ENCODE data around the gene TPRN. TPM values are rescaled to one million over a fixed set of nuclear protein-coding genes. Genes with fewer than 3 reads are reported as not detected.

TPRN gene
- total and polyA plus RNA-seq, 9 of the 15 experiments (the other 6 are each of a cell fraction or from before 2014, with no cell fraction given) = 0.31 to 31.9 (median 4.4) TPM

DNA sequence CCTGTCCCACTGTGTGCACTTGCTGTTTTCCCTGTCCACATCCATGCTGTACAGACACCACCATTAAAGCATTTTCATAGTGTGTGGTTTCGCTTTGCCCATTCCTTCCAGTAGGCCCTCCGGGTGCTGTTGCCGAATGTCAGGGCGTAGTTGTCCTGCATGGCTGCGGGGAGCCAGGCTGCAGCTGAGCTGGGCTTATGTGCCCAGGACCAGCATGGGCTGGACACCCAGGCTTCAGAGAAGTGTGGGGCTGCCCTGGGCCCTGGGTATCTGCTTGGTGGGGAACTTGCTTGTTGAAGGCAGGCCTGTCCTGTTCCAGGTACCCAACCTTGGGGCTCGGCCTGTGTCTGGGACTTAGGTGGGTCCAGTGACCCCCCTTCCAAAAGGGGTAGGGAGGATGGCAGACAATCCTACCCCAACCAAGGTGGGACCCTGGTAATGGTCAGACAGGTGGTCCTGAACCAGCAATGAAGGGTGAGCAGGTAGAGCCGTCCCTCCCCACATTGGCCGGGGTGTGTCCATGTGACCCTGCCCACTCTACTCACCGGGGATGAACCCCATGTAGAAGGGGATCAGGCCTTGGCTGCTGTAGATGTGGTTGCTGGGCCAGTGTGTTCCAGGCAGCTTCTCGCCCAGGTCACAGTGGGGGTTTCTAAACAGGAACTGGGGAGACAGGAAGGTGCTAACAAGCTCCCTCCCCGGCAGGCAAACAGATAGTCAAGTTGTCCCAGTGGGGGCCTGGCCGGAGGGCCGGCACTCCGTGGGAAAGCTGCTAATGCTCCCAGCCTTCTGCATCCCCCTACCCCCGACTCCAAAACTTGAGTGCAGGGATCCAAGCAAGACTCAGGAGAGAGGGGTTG lies 43.3 kb upstream of the TPRN start (continued):
- TF ChIP-seq HCFC1 (IDR thresholded peaks at IDR 0.05; ENCODE audit: low read depth, low read length) (no peak), ADNP (tag; IDR thresholded peaks at IDR 0.05) (no peak), NR2F6 (CRISPR knock-in tag; IDR thresholded peaks at IDR 0.05) (no peak), DACH1 (IDR thresholded peaks at IDR 0.05; ENCODE audit: partially characterized antibody) (no peak), BRD4 (IDR thresholded peaks at IDR 0.05) (no peak), SMC3 (conservative IDR thresholded peaks at IDR 0.05; ENCODE audit: insufficient read depth, low read depth, low read length) (no peak), RUNX1 (IDR thresholded peaks at IDR 0.05; ENCODE audit: low read depth) (peak; percentile 18; the same call in 1 of the 2 replicates), ZNF717 (CRISPR knock-in tag; IDR thresholded peaks at IDR 0.05) (no peak), ZNF316 (IDR thresholded peaks at IDR 0.05) (no peak), CHD4 (IDR thresholded peaks at IDR 0.05; ENCODE audit: insufficient read depth, insufficient replicate concordance, low read depth, low read length, poor library complexity, severe bottlenecking) (no peak), RBM15 (IDR thresholded peaks at IDR 0.05; ENCODE audit: insufficient read depth, low read length) (no peak), TARDBP (IDR thresholded peaks at IDR 0.05) (no peak), NFE2 (IDR thresholded peaks at IDR 0.05; ENCODE audit: low read depth) (no peak), ILF3 (IDR thresholded peaks at IDR 0.05; ENCODE audit: borderline replicate concordance) (no peak), ZNF239 (CRISPR knock-in tag; IDR thresholded peaks at IDR 0.05) (no peak)
- TF ChIP-seq, protein P1, sequence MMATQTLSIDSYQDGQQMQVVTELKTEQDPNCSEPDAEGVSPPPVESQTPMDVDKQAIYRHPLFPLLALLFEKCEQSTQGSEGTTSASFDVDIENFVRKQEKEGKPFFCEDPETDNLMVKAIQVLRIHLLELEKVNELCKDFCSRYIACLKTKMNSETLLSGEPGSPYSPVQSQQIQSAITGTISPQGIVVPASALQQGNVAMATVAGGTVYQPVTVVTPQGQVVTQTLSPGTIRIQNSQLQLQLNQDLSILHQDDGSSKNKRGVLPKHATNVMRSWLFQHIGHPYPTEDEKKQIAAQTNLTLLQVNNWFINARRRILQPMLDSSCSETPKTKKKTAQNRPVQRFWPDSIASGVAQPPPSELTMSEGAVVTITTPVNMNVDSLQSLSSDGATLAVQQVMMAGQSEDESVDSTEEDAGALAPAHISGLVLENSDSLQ (IDR thresholded peaks at IDR 0.05) = no peak
- TF ChIP-seq, protein P2, sequence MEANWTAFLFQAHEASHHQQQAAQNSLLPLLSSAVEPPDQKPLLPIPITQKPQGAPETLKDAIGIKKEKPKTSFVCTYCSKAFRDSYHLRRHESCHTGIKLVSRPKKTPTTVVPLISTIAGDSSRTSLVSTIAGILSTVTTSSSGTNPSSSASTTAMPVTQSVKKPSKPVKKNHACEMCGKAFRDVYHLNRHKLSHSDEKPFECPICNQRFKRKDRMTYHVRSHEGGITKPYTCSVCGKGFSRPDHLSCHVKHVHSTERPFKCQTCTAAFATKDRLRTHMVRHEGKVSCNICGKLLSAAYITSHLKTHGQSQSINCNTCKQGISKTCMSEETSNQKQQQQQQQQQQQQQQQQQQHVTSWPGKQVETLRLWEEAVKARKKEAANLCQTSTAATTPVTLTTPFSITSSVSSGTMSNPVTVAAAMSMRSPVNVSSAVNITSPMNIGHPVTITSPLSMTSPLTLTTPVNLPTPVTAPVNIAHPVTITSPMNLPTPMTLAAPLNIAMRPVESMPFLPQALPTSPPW (CRISPR knock-in tag; IDR thresholded peaks at IDR 0.05) = no peak
- TF ChIP-seq, protein P3, sequence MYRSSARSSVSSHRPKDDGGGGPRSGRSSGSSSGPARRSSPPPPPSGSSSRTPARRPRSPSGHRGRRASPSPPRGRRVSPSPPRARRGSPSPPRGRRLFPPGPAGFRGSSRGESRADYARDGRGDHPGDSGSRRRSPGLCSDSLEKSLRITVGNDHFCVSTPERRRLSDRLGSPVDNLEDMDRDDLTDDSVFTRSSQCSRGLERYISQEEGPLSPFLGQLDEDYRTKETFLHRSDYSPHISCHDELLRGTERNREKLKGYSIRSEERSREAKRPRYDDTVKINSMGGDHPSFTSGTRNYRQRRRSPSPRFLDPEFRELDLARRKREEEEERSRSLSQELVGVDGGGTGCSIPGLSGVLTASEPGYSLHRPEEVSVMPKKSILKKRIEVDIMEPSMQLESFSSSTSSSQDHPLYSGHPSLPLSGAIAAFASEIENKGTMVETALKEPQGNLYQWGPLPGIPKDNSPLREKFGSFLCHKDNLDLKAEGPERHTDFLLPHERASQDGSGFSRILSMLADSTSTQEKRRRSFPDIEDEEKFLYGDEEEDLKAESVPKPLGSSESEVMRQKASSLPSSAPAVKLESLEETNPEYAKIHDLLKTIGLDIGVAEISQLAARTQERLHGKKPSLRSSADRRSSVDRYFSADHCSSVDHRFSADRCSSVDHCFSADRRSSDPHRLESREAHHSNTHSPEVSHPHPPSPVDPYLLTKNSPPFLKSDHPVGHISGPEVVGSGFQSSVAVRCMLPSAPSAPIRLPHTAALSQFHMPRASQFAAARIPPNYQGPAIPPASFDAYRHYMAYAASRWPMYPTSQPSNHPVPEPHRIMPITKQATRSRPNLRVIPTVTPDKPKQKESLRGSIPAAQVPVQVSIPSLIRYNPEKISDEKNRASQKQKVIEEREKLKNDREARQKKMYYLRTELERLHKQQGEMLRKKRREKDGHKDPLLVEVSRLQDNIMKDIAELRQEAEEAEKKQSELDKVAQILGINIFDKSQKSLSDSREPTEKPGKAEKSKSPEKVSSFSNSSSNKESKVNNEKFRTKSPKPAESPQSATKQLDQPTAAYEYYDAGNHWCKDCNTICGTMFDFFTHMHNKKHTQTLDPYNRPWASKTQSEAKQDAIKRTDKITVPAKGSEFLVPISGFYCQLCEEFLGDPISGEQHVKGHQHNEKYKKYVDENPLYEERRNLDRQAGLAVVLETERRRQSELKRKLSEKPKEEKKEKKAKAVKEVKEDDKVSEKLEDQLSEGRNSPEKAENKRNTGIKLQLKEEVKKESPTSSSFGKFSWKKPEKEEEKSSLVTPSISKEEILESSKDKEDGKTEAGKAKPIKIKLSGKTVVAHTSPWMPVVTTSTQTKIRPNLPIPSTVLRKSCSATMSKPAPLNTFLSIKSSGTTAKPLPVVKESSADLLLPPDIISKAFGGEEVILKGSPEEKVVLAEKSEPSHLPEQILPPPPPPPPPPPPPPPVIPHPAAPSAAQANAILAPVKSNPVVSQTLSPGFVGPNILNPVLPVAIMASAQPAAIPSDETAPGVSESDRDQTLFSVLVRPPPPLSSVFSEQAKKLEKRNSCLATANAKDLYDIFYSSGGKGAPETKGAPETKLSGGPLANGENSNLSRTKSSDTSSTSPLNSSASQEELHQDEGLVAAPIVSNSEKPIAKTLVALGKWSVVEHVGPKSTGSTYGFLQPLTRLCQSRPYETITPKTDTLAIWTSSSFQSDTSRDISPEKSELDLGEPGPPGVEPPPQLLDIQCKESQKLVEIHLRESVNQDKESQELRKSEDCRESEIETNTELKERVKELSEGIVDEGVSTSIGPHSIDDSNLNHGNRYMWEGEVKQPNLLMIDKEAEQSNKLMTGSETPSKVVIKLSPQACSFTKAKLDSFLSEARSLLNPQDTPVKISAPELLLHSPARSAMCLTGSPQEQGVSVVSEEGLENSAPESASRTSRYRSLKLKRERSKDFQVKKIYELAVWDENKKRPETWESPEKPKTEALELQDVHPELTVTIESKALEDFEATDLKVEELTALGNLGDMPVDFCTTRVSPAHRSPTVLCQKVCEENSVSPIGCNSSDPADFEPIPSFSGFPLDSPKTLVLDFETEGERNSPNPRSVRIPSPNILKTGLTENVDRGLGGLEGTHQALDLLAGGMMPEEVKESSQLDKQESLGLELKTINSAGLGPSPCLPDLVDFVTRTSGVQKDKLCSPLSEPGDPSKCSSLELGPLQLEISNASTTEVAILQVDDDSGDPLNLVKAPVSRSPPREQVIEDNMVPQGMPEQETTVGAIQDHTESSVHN (IDR thresholded peaks at IDR 0.05; ENCODE audit: borderline replicate concordance in 1 of 2, low read depth in 1 of 2) = no peak
